Measurements from ENCODE around the gene CPNE8. TPM values are rescaled to one million over a fixed set of nuclear protein-coding genes. Genes with fewer than 3 reads are reported as not detected.

The CPNE8 gene
- total RNA-seq, 1 donor from 2014 or later = 10.8 TPM

DNA sequence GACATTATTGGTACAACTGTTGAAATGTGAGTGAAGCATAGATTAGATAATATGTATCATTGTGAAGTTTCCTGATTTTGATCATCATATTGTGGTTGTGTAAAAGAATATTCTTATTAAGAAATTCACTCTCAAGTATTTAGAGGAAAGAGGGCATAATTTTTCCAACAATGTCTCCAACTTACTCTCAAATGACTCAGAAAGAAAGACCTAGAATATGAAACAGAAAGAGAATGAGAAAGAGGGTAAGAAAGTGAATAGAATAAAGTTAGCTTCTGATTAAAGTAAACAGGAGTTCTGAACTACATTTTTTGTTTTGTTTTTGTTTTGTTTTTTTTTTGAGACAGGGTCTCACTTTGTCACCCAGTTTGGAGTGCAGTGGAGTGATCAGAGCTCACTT is 123.0 kb downstream of the CPNE8 start:
- TF ChIP-seq, protein P1, sequence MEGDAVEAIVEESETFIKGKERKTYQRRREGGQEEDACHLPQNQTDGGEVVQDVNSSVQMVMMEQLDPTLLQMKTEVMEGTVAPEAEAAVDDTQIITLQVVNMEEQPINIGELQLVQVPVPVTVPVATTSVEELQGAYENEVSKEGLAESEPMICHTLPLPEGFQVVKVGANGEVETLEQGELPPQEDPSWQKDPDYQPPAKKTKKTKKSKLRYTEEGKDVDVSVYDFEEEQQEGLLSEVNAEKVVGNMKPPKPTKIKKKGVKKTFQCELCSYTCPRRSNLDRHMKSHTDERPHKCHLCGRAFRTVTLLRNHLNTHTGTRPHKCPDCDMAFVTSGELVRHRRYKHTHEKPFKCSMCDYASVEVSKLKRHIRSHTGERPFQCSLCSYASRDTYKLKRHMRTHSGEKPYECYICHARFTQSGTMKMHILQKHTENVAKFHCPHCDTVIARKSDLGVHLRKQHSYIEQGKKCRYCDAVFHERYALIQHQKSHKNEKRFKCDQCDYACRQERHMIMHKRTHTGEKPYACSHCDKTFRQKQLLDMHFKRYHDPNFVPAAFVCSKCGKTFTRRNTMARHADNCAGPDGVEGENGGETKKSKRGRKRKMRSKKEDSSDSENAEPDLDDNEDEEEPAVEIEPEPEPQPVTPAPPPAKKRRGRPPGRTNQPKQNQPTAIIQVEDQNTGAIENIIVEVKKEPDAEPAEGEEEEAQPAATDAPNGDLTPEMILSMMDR (IDR thresholded peaks at IDR 0.05; ENCODE audit: unreplicated experiment) = no peak
- Mint-ChIP-seq H3K4me3 (ENCODE audit: unreplicated experiment) (no peak overlapping the region), H3K9me3 (ENCODE audit: unreplicated experiment) (no peaks in the 10 kb centered on the region), H3K27ac (ENCODE audit: unreplicated experiment) (no peak overlapping the region), H3K36me3 (ENCODE audit: low read depth, unreplicated experiment) (no peaks in the 10 kb centered on the region), H3K27me3 (ENCODE audit: unreplicated experiment) (no peaks in the 10 kb centered on the region), H3K4me1 (ENCODE audit: unreplicated experiment) (no peaks in the 10 kb centered on the region)
- no peak for DNase-seq (ENCODE audit: low spot score)

DNA sequence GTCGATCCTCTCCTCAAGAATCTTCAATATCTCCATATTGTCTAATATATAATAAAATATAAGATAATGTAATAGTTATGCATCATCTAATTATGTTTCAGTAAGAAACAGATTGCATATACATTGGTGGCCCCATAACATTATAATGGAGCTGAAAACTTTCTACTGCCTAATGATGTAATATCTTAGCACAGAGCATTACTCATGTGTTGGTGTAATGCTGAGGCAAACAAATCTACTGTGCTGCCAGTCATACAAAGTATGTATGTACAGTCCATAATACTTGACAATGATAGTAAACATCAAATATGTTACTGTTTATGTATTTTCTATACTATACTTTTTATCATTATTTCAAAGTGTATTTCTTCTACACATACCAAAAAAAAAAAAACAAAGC is 128.7 kb downstream of the CPNE8 start:
- Mint-ChIP-seq H3K9me3 (ENCODE audit: unreplicated experiment) (no peaks in the 10 kb centered on the region), H3K4me1 (ENCODE audit: unreplicated experiment) (no peaks in the 10 kb centered on the region), H3K27ac (ENCODE audit: unreplicated experiment) (no peak overlapping the region), H3K4me3 (ENCODE audit: unreplicated experiment) (no peak overlapping the region), H3K36me3 (ENCODE audit: low read depth, unreplicated experiment) (no peaks in the 10 kb centered on the region), H3K27me3 (ENCODE audit: unreplicated experiment) (no peaks in the 10 kb centered on the region)
- TF ChIP-seq, protein P1 (IDR thresholded peaks at IDR 0.05; ENCODE audit: unreplicated experiment) = no peak
- no peak for DNase-seq (ENCODE audit: low spot score)

DNA sequence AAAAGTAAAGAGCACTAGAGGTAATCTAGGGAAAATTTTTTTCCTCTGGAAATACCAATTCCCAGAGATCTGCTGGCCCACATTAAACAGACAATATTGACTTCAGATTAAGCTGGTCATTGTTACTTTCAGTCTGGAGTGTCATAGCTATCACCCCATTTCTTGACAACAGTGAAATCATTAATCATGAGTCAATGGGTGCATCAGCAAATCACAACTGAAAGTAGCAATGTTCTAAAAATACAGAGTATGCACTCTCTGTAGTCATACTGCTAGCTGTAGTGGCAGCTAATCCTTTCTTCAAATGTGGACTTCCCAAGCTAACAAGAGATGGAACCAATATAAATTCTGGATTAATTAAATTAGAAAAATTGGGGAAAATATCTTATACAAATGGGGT is 129.9 kb downstream of the CPNE8 start:
- H3K36me3 Mint-ChIP-seq (ENCODE audit: low read depth, unreplicated experiment) = no peaks in the 10 kb centered on the region
- H3K4me1 Mint-ChIP-seq (ENCODE audit: unreplicated experiment) = no peaks in the 10 kb centered on the region
- no peak overlapping the region for H3K27ac Mint-ChIP-seq (ENCODE audit: unreplicated experiment)
- no peaks in the 10 kb centered on the region for H3K9me3 Mint-ChIP-seq (ENCODE audit: unreplicated experiment)
- no peak for DNase-seq (ENCODE audit: low spot score)
- H3K4me3 Mint-ChIP-seq (ENCODE audit: unreplicated experiment) = no peak overlapping the region
- TF ChIP-seq, protein P1 (IDR thresholded peaks at IDR 0.05; ENCODE audit: unreplicated experiment) = no peak
- H3K27me3 Mint-ChIP-seq (ENCODE audit: unreplicated experiment) = no peaks in the 10 kb centered on the region

DNA sequence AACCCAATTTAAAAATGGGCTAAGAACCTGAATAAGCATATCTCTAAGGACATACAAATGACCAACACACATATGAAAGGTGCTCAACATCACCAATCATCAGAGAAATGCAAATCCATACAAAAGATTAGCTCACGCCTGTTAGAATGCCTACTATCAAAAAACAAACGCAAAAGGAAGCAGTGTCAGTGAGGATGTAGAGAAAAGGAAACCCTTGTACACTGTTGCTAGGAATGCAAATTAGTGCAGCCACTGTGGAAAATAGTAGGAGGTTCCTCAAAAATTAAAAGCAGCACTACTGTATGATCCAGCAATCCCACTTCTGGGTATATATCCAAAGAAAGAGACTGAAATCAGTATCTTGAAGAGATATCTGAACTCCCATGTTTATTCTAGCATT is 133.0 kb downstream of the CPNE8 start:
- Mint-ChIP-seq H3K27ac (ENCODE audit: unreplicated experiment) (no peak overlapping the region), H3K27me3 (ENCODE audit: unreplicated experiment) (no peaks in the 10 kb centered on the region), H3K36me3 (ENCODE audit: low read depth, unreplicated experiment) (no peaks in the 10 kb centered on the region), H3K4me3 (ENCODE audit: unreplicated experiment) (no peak overlapping the region), H3K9me3 (ENCODE audit: unreplicated experiment) (no peaks in the 10 kb centered on the region), H3K4me1 (ENCODE audit: unreplicated experiment) (no peaks in the 10 kb centered on the region)
- DNase-seq (ENCODE audit: low spot score) = no peak
- TF ChIP-seq, protein P1 (IDR thresholded peaks at IDR 0.05; ENCODE audit: unreplicated experiment) = no peak

DNA sequence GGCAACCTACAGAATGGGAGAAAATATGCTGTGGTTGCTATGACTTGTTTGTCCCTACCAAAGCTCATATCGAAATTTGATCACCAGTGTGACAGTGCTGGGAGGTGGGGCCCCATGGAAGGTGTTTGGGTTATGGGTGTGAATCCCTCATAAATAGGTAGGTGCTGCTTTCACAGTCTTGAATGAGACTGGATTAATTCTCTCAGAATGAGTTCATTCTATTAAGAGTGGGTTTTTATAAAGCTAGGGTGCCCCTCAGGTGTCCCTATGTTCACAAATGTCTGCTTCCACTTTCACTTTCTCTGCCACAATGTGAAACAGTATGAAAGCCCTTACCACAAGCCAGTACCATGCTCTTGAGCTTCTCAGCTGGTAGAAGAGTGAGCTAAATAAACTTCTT is 133.5 kb downstream of the CPNE8 start:
- Mint-ChIP-seq H3K9me3 (ENCODE audit: unreplicated experiment) (no peaks in the 10 kb centered on the region), H3K27ac (ENCODE audit: unreplicated experiment) (no peak overlapping the region), H3K36me3 (ENCODE audit: low read depth, unreplicated experiment) (no peaks in the 10 kb centered on the region), H3K27me3 (ENCODE audit: unreplicated experiment) (no peaks in the 10 kb centered on the region), H3K4me1 (ENCODE audit: unreplicated experiment) (no peaks in the 10 kb centered on the region), H3K4me3 (ENCODE audit: unreplicated experiment) (no peak overlapping the region)
- DNase-seq (ENCODE audit: low spot score) = no peak
- TF ChIP-seq, protein P1 (IDR thresholded peaks at IDR 0.05; ENCODE audit: unreplicated experiment) = no peak

Measured in endothelial cell (in vitro differentiated cells).